ENCODE data around the gene DLG2.

DNA sequence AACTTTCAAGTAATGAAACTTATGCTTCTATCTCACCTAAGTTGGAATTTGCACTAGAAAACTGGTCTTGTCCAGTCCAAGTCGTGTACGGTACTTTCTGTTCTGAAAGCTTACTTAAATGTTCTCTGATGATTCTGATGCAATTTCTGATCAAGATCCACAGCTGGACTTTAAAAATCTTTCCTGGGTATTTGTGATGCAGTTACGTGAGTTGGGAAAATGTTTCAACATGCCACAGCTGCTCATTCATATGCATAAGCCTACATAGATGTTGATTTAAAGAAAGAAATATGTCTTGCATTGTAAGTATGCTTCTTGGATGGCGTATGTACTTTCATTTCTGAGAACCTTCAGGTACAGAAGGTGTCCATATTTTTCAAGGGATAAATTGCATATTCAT, 1847.3 kb downstream of the DLG2 start:
- TF ChIP-seq, protein P1, sequence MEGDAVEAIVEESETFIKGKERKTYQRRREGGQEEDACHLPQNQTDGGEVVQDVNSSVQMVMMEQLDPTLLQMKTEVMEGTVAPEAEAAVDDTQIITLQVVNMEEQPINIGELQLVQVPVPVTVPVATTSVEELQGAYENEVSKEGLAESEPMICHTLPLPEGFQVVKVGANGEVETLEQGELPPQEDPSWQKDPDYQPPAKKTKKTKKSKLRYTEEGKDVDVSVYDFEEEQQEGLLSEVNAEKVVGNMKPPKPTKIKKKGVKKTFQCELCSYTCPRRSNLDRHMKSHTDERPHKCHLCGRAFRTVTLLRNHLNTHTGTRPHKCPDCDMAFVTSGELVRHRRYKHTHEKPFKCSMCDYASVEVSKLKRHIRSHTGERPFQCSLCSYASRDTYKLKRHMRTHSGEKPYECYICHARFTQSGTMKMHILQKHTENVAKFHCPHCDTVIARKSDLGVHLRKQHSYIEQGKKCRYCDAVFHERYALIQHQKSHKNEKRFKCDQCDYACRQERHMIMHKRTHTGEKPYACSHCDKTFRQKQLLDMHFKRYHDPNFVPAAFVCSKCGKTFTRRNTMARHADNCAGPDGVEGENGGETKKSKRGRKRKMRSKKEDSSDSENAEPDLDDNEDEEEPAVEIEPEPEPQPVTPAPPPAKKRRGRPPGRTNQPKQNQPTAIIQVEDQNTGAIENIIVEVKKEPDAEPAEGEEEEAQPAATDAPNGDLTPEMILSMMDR (IDR thresholded peaks at IDR 0.05; ENCODE audit: low read depth, low read length, poor library complexity, severe bottlenecking) = no peak
- TF ChIP-seq EZH2phosphoT487 (IDR thresholded peaks at IDR 0.05; ENCODE audit: borderline replicate concordance, low read length) = no peak

Data from DOHH2 (cell line).